Measurements from ENCODE around the gene RSPH3.
"Not testable (repeated sequence)": the region's sequence is repeated elsewhere in the genome, so short reads cannot be mapped to it uniquely, and the experiment has no call there.

Gene RSPH3

DNA sequence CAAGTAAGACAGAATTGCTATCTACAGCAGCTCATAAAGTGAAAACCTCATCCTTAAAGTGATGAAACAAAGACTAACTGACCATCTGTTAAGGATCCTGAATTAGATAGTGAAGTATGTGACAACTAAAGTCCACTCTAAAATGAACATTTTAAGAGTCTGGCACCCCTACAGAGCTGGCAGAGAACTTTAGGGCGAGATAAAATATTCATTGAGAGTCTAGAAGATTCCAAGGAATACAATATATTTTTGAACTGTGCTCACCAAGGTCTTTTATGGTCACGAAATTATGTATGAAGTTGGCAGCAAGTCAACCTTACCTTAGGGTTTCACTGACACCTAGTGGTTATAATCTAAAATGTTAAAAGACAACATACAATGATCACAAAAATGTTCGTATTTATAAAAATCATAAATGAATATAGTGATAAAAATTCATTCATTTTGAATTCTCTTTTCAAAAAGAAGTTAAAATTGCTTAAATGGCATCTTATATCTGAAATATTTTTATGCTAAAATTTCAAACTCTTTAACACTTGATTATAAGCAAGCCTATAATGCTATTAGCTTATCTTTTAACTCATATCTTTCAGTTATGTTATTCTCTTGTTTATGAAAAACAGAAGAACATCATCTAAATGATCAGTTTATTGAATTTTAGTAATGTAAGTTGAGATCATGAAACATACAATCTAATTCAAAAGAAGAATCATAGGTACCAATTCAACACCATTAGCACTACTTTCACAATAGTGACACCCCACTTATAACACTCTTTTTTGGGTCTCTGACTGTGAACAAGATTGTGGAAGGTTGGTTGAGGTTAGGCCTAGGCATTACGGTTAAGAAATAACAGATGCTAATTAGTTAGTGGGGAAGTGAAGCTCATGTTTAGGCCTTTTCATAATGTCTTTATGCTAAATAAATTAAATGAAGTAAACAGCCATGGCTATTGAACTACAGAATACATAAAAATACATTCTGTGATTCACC, 27.5 kb downstream of the RSPH3 start:
- DNase-seq = peak; percentile 34 to 71

DNA sequence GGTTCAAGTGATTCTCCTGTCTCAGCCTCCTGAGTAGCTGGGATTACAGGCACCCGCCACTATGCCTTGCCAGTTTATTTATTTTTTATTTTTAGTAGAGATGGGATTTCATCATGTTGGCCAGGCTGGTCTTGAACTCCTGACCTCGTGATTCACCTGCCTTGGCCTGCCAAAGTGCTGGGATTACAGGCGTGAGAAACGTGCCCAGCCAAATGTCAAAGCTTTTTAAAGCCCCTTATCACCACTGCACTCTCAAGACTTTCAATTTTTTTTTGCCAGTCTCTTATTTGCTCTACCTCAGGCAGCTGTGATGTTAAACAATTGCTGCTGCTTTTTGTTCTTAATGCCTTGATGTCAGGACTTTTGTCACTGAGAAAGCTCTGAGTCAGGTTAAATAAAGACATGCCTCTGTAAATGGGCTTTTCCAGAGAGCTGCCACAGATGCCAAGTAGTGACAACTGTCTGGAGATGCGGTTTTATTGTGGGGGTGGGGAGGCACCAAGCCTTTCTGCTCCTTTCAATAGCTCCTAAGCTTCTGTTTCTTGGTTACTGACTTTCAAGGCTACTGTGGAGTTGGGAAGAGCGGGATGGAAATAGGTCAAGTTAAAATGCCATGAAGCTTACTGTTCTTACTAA, 29.2 kb downstream of the RSPH3 start:
- DNase-seq = no peak

DNA sequence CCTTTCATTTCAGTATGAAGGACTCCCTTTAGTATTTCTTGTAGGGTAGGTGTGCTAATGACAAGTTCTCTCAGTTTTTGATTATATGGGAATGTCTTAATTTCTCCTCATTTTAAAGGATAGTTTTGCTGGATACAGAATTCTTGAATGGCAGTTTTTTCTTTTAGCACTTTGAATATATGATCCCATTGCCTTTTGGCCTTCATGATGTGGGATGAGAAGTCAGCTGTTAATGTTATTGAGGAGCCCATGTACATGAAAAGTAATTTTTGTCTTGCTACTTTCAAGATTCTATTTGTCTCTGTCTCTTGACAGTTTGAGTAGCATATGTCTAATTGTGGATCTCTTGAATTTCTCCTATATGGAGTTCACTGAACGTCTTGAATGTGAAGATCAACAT, 30.9 kb downstream of the RSPH3 start:
- DNase-seq = no peak

DNA sequence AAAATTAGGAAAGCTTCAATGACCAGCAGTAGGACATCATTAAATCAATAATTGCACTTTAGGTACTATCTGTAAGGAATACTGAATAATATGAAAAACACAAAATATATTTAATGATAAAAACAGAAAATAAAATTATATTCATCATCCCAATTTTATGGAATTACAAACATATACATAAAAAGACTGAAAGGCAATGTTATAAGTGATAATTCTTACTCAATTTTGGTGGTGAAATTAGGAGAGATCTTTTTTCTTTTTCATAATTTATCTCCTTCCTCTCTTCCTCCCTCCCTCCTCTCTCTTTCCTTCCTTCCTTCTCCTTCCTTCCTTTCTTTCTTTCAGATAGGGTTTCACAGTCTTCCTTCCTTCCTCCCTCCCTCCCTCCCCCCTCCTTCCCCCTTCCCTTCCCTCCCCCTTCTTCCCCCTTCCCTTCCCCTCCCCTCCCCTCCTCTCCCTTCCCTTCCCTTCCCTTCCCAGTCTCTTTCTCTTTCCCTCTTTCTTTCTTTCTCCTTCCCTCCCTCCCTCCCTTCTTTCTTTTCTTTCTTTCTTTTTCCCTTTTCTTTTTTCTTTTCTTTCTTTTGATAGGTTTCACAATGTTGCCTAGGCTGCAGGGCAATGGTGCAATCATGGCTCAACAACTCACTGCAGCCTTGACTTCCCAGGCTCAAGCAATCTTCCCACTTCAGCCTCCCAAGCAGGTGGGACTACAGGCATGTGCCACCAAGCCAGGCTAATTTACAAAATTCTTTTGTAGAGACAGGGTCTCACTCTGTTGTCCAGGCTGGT, 36.8 kb downstream of the RSPH3 start:
- DNase-seq = no peak

DNA sequence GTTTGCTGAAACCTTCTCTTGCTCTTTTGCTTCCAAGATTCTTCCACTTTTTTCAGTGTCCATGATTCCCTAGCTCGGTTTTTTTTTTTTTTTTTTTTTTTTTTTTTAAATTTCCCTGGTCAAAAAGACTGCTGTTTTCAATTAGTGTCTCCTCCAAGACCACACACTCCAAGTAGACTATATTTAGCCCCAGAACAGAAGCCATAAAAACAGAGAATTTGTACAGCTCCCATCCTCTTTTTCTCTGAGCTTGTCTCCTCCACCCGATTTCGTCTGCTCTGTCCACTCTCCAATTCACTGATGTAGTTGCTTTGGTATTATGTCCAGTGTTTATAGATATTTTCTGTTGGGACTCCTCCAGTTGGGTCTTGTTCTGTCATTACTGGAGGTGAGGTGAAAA, 37.6 kb downstream of the RSPH3 start:
- no peak for DNase-seq

DNA sequence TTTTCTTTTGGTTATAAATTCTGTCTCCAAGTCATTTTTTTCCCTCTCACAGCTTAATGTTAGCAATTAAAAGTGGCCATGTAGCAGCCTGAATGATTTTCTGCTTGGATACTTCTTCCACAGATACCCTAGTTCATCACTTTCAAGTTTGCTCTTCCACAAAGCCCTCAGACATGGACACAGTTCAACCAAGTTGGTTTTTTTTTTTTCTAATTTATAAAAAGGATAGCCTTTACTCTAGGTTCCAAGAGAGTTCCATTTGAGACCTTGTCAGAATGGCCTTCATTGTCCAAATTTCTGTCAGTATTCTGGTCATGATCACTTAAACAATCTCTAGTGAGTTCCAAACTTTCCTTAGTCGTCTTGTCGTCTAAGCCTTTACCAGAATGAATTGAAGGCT, 40.0 kb downstream of the RSPH3 start:
- no peak for DNase-seq

DNA sequence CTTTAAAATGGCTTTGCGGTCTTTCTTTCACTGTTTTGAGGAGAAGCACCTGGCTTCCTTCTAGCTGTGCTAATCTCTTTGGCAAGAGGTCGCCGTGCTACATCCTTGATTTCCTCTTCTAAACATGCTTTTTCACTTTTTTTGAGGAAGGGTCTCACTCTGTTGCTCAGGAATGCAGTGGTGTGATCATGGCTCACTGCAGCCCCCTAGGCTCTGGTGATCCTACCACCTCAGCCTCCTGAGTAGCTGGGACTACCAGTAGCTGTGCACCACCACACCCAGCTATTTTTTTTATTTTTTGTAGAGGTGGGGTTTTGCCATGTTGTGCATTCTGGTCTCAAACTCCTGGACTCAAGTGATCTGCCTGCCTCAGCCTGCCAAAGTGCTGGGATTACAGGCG, 40.5 kb downstream of the RSPH3 start:
- DNase-seq = no peak

DNA sequence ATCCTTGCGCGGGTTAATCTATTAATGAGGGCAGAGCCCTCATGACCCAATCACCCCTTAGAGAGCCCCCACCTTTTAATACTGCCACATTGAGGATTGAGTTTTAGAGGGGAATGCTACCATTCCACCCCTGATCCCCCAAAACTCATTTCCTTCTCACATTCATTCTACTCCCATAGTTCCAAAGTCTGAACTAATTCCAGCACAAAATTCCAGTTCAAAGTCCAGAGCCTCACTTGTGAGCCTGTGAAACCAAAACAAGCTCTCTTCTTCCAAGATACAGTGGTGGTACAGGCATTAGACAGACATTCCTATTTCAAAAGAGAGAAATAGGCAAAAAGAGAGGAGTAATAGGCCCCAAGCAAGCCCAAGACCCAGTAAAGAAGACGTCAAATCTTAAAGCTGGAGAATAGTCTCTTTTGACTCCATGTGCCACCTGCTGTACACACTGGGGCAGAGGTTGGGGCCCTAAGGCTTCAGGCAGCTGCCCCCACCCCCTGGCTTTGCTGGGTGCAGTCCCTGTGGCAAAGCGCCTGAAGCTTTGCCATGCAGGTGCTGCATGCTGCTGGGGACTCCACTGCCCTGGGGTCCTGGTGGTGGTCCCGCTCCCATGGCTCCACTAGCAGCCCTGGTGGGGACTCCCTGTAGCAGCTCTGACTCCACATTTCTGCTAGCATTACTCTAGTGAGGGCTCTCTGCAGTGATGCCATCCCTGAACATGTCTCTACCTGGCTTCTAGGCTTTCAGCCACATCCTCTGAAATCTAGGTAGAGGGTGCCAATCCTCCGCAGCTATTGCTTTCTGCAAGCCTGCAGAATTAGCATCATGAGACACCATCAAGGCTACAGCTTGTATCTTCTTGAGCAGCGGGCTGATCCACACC, 41.3 kb downstream of the RSPH3 start:
- no peak for DNase-seq

DNA sequence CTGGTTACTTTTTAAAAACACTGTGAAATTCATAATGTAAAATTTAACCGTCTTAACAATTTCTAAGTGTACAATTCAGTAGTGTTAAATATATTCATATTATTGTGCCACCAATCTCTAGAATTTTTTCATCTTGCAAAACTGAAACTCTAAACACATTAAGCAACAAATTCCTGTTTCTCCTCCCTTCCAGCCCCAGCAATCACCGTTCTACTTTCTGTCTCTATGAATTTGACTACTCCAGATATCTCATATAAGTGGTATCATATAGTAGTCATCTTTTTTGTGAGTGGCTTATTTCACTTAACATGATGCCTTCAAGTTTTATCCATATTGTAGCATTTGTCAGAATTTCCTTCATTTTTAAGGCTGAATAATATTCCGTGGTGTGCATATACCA, 44.7 kb downstream of the RSPH3 start:
- DNase-seq = peak in 1 of 2 donors; percentile 54

DNA sequence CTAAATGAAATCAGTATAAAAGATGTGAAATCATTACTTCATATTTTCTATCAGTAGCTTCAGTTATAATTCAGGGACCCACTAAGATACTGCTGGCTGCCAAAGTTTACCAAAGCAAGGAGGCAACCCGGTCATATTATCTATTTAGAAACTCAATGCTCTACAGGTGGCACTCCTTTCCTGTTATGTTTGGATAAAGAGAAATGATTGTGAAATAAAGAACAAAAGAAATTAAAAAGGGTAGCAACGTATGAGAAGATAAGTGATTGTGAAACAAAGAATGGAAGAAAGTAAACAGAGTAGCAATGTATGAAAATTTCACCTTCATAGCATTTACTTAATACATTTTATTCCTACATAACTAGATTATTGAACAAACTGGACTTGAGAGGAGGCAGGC, 45.2 kb downstream of the RSPH3 start:
- DNase-seq = no peak

DNA sequence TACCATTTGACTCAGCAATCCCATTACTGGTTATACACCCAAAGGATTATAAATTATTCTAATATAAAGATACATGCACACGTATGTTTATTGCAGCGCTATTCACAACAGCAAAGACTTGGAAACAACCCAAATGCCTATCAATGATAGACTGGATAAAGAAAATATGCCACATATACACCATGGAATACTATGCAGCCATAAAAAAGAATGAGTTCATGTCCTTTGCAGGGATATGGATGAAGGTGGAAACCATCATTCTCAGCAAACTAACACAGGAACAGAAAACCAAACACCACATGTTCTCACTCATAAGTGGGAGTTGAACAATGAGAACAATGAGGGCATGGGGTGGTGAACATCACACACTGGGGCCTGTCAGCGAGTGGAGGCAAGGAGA, 48.0 kb downstream of the RSPH3 start:
- DNase-seq = not testable (repeated sequence)

DNA sequence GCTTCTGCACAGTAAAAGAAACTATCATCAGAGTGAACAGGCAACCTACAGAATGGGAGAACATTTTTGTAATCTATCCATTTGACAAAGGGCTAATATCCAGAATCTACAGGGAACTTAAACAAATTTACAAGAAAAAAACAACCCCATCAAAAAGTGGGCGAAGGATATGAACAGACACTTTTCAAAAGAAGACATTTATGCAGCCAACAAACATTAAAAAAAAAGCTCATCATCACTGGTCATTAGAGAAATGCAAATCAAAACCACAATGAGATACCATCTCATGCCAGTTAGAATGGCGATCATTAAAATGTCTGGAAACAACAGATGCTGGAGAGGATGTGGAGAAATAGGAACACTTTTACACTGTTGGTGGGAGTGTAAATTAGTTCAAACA, 48.4 kb downstream of the RSPH3 start:
- not testable (repeated sequence) for DNase-seq

DNA sequence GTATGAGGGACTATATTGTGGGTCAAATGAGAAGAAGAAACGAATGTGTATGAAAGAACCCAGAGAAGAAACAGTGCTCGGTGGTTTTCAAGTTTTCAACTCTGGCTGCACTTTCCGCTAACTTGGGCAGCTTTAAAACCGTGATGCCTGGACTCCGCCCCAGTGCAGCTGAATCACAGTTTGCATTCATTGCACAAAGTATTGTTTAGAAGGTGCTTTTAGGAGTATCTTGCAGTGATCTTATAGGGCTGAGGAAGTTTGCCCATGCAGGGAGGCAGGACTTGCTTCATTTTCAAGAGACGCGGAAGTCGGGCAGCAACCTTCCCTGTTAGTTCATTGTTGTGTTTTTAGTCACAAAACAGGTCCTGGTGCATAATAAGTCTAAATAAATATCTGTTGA, 52.7 kb downstream of the RSPH3 start:
- DNase-seq = no peak

DNA sequence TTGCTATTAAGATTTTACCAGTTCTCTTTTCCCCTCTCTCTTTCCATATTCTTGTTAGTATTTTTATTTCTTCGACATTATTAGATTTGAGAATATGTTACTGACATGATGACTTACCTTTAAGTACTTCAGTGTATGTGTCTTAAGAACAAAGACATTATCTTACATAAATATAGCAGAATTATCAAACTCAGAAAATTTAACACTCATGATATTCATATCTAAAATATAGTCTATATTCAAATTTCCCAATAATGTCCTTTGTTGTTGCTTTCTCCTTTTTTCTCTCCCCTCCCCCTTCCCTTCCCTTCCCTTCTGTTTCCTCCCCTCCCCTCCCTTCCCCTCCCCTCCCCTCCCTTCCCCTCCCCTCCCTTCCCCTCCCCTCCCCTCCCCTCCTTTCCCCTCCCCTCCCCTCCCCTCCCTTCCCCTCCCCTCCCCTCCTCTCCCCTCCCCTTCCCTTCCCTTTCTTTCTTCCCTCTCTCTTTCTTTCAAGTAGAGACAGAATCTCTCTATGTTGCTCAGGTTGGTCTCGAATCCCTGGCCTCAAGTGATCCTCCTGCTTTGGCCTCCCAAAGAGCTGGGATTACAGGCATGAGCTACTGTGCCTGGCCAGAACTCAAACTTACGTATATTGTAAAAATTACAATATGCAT, 56.5 kb downstream of the RSPH3 start:
- DNase-seq = no peak

DNA sequence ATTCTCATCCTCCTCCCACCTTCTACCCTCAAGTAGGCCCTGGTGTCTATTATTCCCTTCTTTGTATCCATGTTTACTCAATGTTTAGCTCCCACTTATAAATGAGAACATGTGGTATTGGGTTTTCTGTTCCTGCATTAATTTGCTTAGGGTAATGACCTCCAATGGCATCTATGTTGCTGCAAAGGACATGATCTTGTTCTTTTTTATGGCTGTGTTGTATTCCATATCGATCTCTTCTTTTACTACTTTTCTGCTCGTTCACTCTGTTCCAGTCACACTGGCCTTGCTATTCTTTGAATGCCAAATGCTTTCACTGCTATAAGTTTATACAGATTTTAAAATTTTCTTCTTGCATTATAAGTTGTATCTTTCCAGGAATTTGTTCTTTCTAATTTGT, 57.7 kb downstream of the RSPH3 start:
- DNase-seq = no peak

DNA sequence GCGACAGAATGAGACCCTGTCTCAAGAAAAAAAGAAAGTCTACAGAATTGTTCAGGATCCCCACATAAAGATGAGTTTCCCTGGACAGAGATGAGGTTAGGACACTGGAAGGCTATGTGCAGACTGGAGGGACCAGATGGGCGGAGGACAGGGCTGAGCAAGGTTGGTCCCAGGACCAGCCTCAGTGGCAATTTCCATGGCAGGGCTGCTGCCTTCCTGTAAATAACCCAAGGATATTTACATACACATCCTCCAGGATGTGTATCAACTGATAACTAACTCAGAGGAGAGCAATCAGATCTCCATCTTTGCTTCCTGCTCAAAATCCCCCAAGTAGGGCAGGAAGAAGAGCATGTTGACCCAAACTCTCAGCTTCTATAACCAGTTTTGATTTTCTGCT, 58.8 kb downstream of the RSPH3 start:
- no peak for DNase-seq

DNA sequence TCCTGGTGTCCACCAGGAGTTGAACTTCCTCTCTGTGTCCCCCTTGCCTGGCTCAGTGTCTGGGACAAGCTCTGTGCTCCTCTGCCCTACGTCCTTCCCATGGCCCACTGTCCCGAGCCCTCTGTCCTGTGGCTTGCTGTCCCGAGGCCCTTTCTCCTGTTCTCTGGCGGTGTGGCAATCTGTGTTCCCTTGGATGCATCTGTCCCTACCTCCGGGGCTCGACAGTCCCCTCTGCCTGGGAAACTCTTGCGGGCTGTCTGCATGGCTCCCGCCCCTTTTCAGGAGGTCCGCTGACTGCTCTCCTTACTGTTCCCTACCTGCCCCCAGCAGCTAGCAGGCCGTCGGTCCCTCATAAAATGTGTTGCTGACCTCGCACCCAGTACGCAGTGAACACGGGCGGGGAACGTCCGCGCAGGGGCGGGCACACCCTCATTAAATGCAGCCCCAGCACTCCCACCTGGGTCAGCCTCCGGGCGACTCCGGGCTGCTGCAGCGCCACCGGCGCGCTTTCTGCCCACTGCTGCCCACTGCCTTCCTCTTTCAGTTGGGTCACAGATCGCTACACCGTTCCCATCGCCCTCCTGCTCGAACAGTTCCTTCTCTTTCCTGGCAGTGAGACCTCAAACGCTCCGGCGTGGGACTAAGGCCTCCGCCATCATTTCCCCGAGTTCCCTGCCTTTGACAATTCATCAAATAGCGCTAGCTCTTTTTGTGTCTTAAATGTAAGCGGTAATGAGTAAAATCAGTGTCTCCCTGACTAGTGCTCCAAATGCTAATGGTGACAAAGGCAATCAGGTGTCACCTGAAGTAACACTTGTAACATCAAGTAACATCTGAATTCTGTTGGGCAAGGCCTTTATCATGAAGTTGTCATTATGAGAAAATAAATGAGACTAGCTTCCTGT, 60.5 kb downstream of the RSPH3 start:
- DNase-seq = peak; percentile 26 to 52

DNA sequence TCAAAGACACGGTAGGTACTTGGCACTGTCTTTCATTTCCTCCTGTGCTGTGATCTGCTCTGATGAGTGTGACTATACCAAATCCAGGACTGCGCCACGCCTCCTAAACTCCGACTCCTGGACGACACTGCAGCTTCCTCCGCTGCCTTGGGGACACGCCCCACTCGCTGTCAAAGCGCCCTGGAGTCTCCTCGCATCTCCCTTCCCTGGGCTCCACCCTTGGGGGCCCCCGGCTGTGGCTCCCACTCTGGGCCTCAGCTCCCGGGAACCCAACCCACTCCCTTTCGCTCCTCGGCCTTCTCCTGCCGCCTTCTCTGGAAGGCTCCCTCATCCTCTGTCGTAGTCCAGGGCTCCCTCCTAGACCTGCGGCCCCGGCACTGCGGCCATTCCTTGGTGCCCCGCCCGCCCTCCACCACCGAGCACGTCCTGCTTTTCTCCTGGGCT, 61.2 kb downstream of the RSPH3 start:
- peak; percentile 17 to 33 for DNase-seq

DNA sequence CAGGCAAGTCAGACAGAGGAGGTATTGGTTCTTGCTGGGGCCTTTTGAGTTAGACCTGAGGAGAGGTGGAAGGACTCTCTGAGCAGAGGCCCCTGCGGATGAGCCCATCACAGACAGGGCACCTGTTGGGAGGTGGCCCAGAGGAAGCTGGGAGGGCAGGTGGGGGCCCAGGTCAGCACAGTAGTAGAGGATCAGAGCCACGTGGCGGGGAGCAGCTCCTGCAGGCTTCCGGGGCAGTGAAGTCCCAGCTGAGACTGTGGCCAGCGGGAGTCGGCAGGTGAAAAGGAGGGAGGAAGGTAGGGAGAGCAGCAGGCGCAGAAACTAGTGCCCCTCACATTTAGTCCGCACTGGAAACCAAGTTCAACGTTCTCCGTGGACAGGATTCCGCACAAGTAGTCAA, 61.8 kb downstream of the RSPH3 start:
- DNase-seq = no peak

DNA sequence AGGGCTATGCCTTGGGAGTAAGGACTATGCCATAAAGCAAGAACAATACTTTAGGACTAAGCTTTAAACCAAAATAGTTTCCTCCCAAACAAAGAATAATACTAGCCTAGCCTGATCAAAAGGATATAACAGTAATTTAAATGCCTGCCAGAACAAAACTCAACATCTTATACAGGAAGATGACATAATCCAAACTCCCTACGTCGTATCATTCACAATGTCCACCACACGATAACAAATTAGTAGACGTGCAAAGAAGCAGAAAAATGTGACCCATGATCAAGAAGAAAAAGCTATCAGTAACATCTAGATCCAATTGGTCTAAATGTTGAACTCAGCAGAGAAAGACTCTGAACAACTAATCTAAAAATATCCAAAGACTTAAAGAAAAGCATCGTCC, 65.8 kb downstream of the RSPH3 start:
- DNase-seq = no peak

Data from inflammatory macrophage (primary cell).